Panc1 (cell line): Measurements from ENCODE around the gene ERGIC1.

Source experiments
- CTCF ChIP-seq: fragments of 450-650 bp; IDR thresholded peaks from 2 replicates; pipeline ENCODE4 v1.5.1; 2017; ENCODE audit warnings: mild to moderate bottlenecking
- SIN3A ChIP-seq: IDR thresholded peaks from 2 replicates; pipeline ENCODE4 v1.6.1; 2012; ENCODE audit warnings: low read depth, mild to moderate bottlenecking, low read length, moderate library complexity, borderline replicate concordance; ENCODE audit not compliant: insufficient read depth

GRCh38 chr5:172958331-172959046 lies 124.4 kb downstream of the ERGIC1 start:
- TF ChIP-seq CTCF = no peak
- TF ChIP-seq SIN3A = 0 out of 2 replicates have a peak, but pooled peaks have one; percentile 2
